Measurements from ENCODE around the gene ACOT12. TPM values are rescaled to one million over a fixed set of nuclear protein-coding genes. Genes with fewer than 3 reads are reported as not detected.

The ACOT12 gene
- total RNA-seq, 1 experiment from 2014 or later: not detected

DNA sequence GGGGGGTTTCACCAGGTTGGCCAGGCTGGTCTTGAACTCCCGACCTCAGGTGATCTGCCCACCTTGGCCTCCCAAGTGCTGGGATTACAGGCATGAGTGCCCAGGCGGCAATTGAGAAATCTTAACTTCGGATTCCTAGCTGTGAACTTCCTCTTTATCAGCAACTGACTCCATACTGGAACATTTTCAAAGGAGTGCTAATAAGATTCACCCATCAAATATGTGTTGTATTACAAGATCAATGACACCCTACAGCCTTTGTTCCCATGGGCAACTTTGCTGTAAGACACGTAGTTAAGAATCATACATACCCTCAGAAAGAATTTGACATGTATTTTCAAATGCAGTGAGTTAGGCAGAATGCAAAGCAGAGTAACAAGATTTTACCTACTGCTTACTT is 23.1 kb upstream of the ACOT12 start:
- no peak overlapping the region for H2BK12ac ChIP-seq (ENCODE audit: insufficient read length, low read depth, low read length)
- Mint-ChIP-seq H3K9me3 (no peaks in the 10 kb centered on the region), H3K27ac (no peak overlapping the region), H3K27me3 (ENCODE audit: low read depth) (no peaks in the 10 kb centered on the region), H3K4me3 (no peak overlapping the region), H3K36me3 (ENCODE audit: insufficient read depth in 1 of 3, low read depth in 3 of 3) (no peaks in the 10 kb centered on the region), H3K4me1 (peaks cover 0 to 2% of the 10 kb centered on the region in 2 experiments; a peak in 1 of 4 replicates)
- no peak overlapping the region for H3K18ac ChIP-seq (ENCODE audit: insufficient read length, low read depth, low read length)
- no peak overlapping the region for H2BK120ac ChIP-seq (ENCODE audit: low read depth, low read length, poor library complexity, severe bottlenecking)
- no peak overlapping the region for H2AFZ ChIP-seq (ENCODE audit: low read length)
- no peak for DNase-seq
- H3K4ac ChIP-seq (ENCODE audit: low read depth, low read length): no peak overlapping the region
- no peaks in the 10 kb centered on the region for H3K4me1 ChIP-seq (ENCODE audit: insufficient read depth, low read length)
- no peak overlapping the region for H3K4me2 ChIP-seq (ENCODE audit: insufficient read depth, insufficient read length, low read length)
- no peak overlapping the region for H3K56ac ChIP-seq (ENCODE audit: insufficient read length, low read depth, low read length)
- no peaks in the 10 kb centered on the region for H3K23me2 ChIP-seq (ENCODE audit: insufficient read length, low read depth, low read length, poor library complexity, severe bottlenecking)
- H4K5ac ChIP-seq (ENCODE audit: insufficient read length, low read depth, low read length): no peak overlapping the region
- WGBS (ENCODE audit: extremely low coverage, insufficient read length, low lambda C conversion rate): no CpG with 5 or more reads among the region's 4 CpGs
- no peaks in the 10 kb centered on the region for H3K79me1 ChIP-seq (ENCODE audit: insufficient read depth, low read depth, low read length, poor library complexity, severe bottlenecking)
- no peak overlapping the region for H4K91ac ChIP-seq (ENCODE audit: insufficient read length, low read depth, low read length)
- H3K9me3 ChIP-seq (ENCODE audit: control insufficient read depth, low read depth, low read length): no peaks in the 10 kb centered on the region
- no peak overlapping the region for H3K27ac ChIP-seq (ENCODE audit: insufficient read length, low read depth, low read length)
- H3K9ac ChIP-seq (ENCODE audit: extremely low read depth, insufficient read length, low read length): no peak overlapping the region
- TF ChIP-seq, protein P1, sequence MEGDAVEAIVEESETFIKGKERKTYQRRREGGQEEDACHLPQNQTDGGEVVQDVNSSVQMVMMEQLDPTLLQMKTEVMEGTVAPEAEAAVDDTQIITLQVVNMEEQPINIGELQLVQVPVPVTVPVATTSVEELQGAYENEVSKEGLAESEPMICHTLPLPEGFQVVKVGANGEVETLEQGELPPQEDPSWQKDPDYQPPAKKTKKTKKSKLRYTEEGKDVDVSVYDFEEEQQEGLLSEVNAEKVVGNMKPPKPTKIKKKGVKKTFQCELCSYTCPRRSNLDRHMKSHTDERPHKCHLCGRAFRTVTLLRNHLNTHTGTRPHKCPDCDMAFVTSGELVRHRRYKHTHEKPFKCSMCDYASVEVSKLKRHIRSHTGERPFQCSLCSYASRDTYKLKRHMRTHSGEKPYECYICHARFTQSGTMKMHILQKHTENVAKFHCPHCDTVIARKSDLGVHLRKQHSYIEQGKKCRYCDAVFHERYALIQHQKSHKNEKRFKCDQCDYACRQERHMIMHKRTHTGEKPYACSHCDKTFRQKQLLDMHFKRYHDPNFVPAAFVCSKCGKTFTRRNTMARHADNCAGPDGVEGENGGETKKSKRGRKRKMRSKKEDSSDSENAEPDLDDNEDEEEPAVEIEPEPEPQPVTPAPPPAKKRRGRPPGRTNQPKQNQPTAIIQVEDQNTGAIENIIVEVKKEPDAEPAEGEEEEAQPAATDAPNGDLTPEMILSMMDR (conservative IDR thresholded peaks at IDR 0.05): no peak
- H4K20me1 ChIP-seq (ENCODE audit: control insufficient read depth, insufficient read depth, insufficient read length): no peaks in the 10 kb centered on the region
- no peaks in the 10 kb centered on the region for H3K79me2 ChIP-seq (ENCODE audit: insufficient read depth, low read length)
- H3K14ac ChIP-seq (ENCODE audit: insufficient read depth, low read length): no peak overlapping the region
- H3T11ph ChIP-seq (ENCODE audit: low read length): no peak overlapping the region
- no peak overlapping the region for H2AK5ac ChIP-seq (ENCODE audit: insufficient read length, low read length)
- no peak overlapping the region for H3K23ac ChIP-seq (ENCODE audit: insufficient read length, low read depth, low read length)
- H2BK5ac ChIP-seq (ENCODE audit: insufficient read length, low read length): no peak overlapping the region
- no peak overlapping the region for H4K8ac ChIP-seq (replicated peaks; ENCODE audit: insufficient read length, low read depth, low read length)
- no peak overlapping the region for H2BK15ac ChIP-seq (ENCODE audit: low read depth, low read length)
- no peaks in the 10 kb centered on the region for H3K27me3 ChIP-seq (ENCODE audit: insufficient read depth, low read length)
- no peak overlapping the region for H2BK20ac ChIP-seq (ENCODE audit: low read depth, low read length, poor library complexity, severe bottlenecking)

All from H9 (cell line).